HG02571 (cell line): ENCODE results near the gene MUCL1.
"Not testable (repeated sequence)": the region's sequence is repeated elsewhere in the genome, so short reads cannot be mapped to it uniquely, and the experiment has no call there.

Source experiments
- ATAC-seq: cut with Tn5 transposase; IDR thresholded peaks from one replicate; pipeline ENCODE4 v1.9.1; 2021; ENCODE audit warnings: mild to moderate bottlenecking, moderate library complexity; ENCODE audit not compliant: unreplicated experiment

Gene MUCL1

GRCh38 chr12:54853933-54854538, at the start of gene MUCL1:
MUCL1 (plus strand) TSS chr12:54854516; CDS start chr12:54854583, 67 bp downstream.
- peak; percentile 85 for ATAC-seq

- no peak for ATAC-seq
Measured at GRCh38 chr12:54821676-54822075, 32.6 kb upstream of the MUCL1 start.

GRCh38 chr12:54824402-54824801, 29.9 kb upstream of the MUCL1 start:
- no peak for ATAC-seq

GRCh38 chr12:54829511-54829910, 24.8 kb upstream of the MUCL1 start:
- no peak for ATAC-seq

GRCh38 chr12:54830199-54830598, 24.1 kb upstream of the MUCL1 start:
- no peak for ATAC-seq

GRCh38 chr12:54831631-54832030, 22.7 kb upstream of the MUCL1 start:
- no peak for ATAC-seq

GRCh38 chr12:54840244-54840865, 14.0 kb upstream of the MUCL1 start:
- ATAC-seq = no peak

GRCh38 chr12:54857406-54857805, 3.1 kb downstream of the MUCL1 start:
- ATAC-seq = no peak

GRCh38 chr12:54858562-54858961, 4.2 kb downstream of the MUCL1 start:
- no peak for ATAC-seq

GRCh38 chr12:54859502-54859901, 5.2 kb downstream of the MUCL1 start:
- ATAC-seq = no peak

GRCh38 chr12:54861927-54862326, 7.6 kb downstream of the MUCL1 start:
- no peak for ATAC-seq

GRCh38 chr12:54863948-54864618, 9.8 kb downstream of the MUCL1 start:
- ATAC-seq = no peak

GRCh38 chr12:54865683-54866324, 11.5 kb downstream of the MUCL1 start:
- ATAC-seq = no peak

- no peak for ATAC-seq
Measured at GRCh38 chr12:54868690-54869089, 14.4 kb downstream of the MUCL1 start.

- ATAC-seq = no peak
Measured at GRCh38 chr12:54870048-54870447, 15.7 kb downstream of the MUCL1 start.

GRCh38 chr12:54870617-54871016, 16.3 kb downstream of the MUCL1 start:
- no peak for ATAC-seq

- ATAC-seq = no peak
Measured at GRCh38 chr12:54879150-54879549, 24.8 kb downstream of the MUCL1 start.

- ATAC-seq = no peak
Measured at GRCh38 chr12:54879579-54879978, 25.3 kb downstream of the MUCL1 start.

- no peak for ATAC-seq
Measured at GRCh38 chr12:54882079-54882478, 27.8 kb downstream of the MUCL1 start.

- not testable (repeated sequence) for ATAC-seq
Measured at GRCh38 chr12:54882597-54882996, 28.3 kb downstream of the MUCL1 start.

- not testable (repeated sequence) for ATAC-seq
Measured at GRCh38 chr12:54888428-54888827, 34.1 kb downstream of the MUCL1 start.

GRCh38 chr12:54890339-54890738, 36.0 kb downstream of the MUCL1 start:
- no peak for ATAC-seq
